Fibroblast of lung (primary cell): ENCODE results near the gene RAPGEF5.

ENCODE experiments used
- EZH2 ChIP-seq: IDR thresholded peaks from 2 replicates; pipeline ENCODE4 v1.5.1; 2012; ENCODE audit warnings: low read length, control low read depth, mild to moderate bottlenecking; ENCODE audit errors: missing control alignments
- TF ChIP-seq, protein P1 (sequence below), 2 donors: IDR thresholded peaks in 1 of 2; conservative IDR thresholded peaks in 1 of 2; 1 replicate in 1 of 2; 2 replicates in 1 of 2; pipeline ENCODE4 v1.5.1; 2011 to 2012; ENCODE audit warnings: low read length in 2 of 2, control low read depth in 1 of 2, inconsistent platforms in 1 of 2, low read depth in 1 of 2, mild to moderate bottlenecking in 1 of 2

DNA sequence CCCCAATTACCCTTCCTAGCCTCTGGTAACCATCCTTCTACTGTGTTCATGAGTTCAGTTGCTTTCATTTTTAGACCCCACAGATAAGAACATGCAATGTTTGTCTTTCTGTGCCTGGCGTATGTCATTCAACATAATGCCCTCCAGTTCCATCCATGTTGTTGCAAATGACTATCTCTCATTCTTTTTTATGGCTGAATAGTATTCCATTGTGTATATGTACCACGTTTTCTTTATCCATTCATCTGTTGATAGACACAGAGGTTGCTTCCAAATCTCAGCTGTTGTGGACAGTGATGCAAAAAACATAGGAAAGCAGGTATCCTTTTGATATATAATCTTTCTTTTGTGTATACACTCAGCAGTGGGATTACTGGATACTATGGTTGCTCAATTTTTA lies 51.2 kb downstream of the RAPGEF5 start:
- TF ChIP-seq, protein P1, sequence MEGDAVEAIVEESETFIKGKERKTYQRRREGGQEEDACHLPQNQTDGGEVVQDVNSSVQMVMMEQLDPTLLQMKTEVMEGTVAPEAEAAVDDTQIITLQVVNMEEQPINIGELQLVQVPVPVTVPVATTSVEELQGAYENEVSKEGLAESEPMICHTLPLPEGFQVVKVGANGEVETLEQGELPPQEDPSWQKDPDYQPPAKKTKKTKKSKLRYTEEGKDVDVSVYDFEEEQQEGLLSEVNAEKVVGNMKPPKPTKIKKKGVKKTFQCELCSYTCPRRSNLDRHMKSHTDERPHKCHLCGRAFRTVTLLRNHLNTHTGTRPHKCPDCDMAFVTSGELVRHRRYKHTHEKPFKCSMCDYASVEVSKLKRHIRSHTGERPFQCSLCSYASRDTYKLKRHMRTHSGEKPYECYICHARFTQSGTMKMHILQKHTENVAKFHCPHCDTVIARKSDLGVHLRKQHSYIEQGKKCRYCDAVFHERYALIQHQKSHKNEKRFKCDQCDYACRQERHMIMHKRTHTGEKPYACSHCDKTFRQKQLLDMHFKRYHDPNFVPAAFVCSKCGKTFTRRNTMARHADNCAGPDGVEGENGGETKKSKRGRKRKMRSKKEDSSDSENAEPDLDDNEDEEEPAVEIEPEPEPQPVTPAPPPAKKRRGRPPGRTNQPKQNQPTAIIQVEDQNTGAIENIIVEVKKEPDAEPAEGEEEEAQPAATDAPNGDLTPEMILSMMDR (conservative IDR thresholded peaks at IDR 0.05 in 1 of 2, IDR thresholded peaks at IDR 0.05 in 1 of 2; ENCODE audit: low read depth in 1 of 2, low read length in 2 of 2): no peak
- TF ChIP-seq EZH2: no peak
